SU-DHL-6 (cell line): ENCODE results near the gene FBXW8.

Source experiments
- EZH2phosphoT487 ChIP-seq: fragments of 200-600 bp; sonication (generic), shearing (Covaris generic); conservative IDR thresholded peaks from 2 replicates; pipeline ENCODE4 v1.6.1; 2018; ENCODE audit warnings: mild to moderate bottlenecking, antibody characterized with exemption, low read length, moderate library complexity, mixed read lengths
- TF ChIP-seq, protein P1 (sequence below): fragments of 200-600 bp; sonication (generic); IDR thresholded peaks from one replicate; pipeline ENCODE4 v1.5.1; 2017; ENCODE audit warnings: antibody characterized with exemption, mild to moderate bottlenecking, low read length, moderate library complexity; ENCODE audit not compliant: insufficient read depth, poor library complexity, severe bottlenecking

GRCh38 chr12:116958402-116959197 lies 47.9 kb downstream of the FBXW8 start:
- TF ChIP-seq, protein P1, sequence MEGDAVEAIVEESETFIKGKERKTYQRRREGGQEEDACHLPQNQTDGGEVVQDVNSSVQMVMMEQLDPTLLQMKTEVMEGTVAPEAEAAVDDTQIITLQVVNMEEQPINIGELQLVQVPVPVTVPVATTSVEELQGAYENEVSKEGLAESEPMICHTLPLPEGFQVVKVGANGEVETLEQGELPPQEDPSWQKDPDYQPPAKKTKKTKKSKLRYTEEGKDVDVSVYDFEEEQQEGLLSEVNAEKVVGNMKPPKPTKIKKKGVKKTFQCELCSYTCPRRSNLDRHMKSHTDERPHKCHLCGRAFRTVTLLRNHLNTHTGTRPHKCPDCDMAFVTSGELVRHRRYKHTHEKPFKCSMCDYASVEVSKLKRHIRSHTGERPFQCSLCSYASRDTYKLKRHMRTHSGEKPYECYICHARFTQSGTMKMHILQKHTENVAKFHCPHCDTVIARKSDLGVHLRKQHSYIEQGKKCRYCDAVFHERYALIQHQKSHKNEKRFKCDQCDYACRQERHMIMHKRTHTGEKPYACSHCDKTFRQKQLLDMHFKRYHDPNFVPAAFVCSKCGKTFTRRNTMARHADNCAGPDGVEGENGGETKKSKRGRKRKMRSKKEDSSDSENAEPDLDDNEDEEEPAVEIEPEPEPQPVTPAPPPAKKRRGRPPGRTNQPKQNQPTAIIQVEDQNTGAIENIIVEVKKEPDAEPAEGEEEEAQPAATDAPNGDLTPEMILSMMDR: no peak
- no peak for TF ChIP-seq EZH2phosphoT487
